Right lobe of liver (tissue), 6 donors: ENCODE measurements around the gene ACOT4. TPM values are rescaled to one million over a fixed set of nuclear protein-coding genes. Genes with fewer than 3 reads are reported as not detected.
"Not testable (repeated sequence)": the region's sequence is repeated elsewhere in the genome, so short reads cannot be mapped to it uniquely, and the experiment has no call there.

Experiments used
- ATAC-seq, 4 donors: fragments of 200-7000 bp; cut with Tn5 transposase; one replicate each; pipeline ENCODE4 v1.9.1; 2020; ENCODE audit warnings: mild to moderate bottlenecking in 4 of 4, moderate library complexity in 4 of 4
- DNase-seq, 3 donors: peaks; one replicate each; pipeline ENCODE4 v3.0.0-alpha.2; 2020
- H3K27ac ChIP-seq, 3 donors: fragments of 200-600 bp; one replicate each; pipeline ENCODE4 v1.8.0; 2022
- H3K27me3 ChIP-seq, 2 donors: fragments of 200-600 bp; one replicate each; pipeline ENCODE4 v1.8.0; 2022
- H3K36me3 ChIP-seq, 4 donors: fragments of 200-600 bp; sonication (generic) in 1 of 4; one replicate each; pipeline versions ENCODE4 v1.5.1 to v1.8.0; 2017 to 2022; ENCODE audit warnings: control low read depth in 1 of 4
- H3K4me1 ChIP-seq, 4 donors: fragments of 200-600 bp; sonication (generic) in 1 of 4; one replicate each; pipeline versions ENCODE4 v1.5.1 to v1.8.0; 2017 to 2022; ENCODE audit warnings: control low read depth in 1 of 4
- H3K4me3 ChIP-seq, 3 donors: fragments of 200-600 bp; one replicate each; pipeline ENCODE4 v1.8.0; 2022
- H3K9me3 ChIP-seq, 4 donors: fragments of 200-600 bp; sonication (generic) in 1 of 4; one replicate each; pipeline versions ENCODE4 v1.5.1 to v1.8.0; 2017 to 2022; ENCODE audit warnings: control low read depth in 1 of 4
- CTCF ChIP-seq, 4 donors: fragments of 200-600 bp in 3 of 4; fragments of 450-650 bp in 1 of 4; IDR thresholded peaks; one replicate each; pipeline versions ENCODE4 v1.5.1 to v1.8.0; 2016 to 2022; ENCODE audit warnings: antibody characterized with exemption in 4 of 4, mild to moderate bottlenecking in 2 of 4
- POLR2A ChIP-seq: fragments of 450-650 bp; IDR thresholded peaks from one replicate; pipeline ENCODE4 v1.6.1; 2017; ENCODE audit warnings: antibody characterized with exemption, mild to moderate bottlenecking
- WGBS: methylation state at CpG from one replicate; pipeline ENCODE4 v1.1.6; 2018; ENCODE audit warnings: low coverage, low lambda C conversion rate; ENCODE audit not compliant: insufficient coverage; ENCODE audit errors: missing lambda C conversion rate; 5-methylcytosine and 5-hydroxymethylcytosine counted together
- intact Hi-C, 2 donors: fragments of 100-400 bp; cut with DNase I; formaldehyde crosslinking; loops; one replicate each; pipeline versions ENCODE4 v1.11.2 to v1.14.1; 2022
- long read RNA-seq: library from polyadenylated mRNA; unstranded; transcript quantifications from one replicate; pipeline ENCODE4 v2.0.0, GENCODE V29; 2019
- total RNA-seq, 6 experiments: library from RNA; depleted of rRNA in 2 of 6; stranded (reverse); fragments of >200 nt in 2 of 6; fragmentation: NEBNext Ultra II Directional in 3 of 6; extraction: Animal tissue kit (Norgen Biotek cat#: 25700) in 3 of 6; gene quantifications; one replicate each; pipeline versions ENCODE4 v1.1.0 to v1.2.4, GENCODE V29; 2016 to 2023
- donor health status: DM: no; HTN: yes; CAD: no.
- donor health status: DM: no; HTN: no; CAD: no.
- donor health status: DM: no; HTN: no; CAD: no.
- donor health status: DM: no; HTN: yes; CAD: no.
- donor health status: DM: no; HTN: yes; CAD: no.

Gene ACOT4, protein sequence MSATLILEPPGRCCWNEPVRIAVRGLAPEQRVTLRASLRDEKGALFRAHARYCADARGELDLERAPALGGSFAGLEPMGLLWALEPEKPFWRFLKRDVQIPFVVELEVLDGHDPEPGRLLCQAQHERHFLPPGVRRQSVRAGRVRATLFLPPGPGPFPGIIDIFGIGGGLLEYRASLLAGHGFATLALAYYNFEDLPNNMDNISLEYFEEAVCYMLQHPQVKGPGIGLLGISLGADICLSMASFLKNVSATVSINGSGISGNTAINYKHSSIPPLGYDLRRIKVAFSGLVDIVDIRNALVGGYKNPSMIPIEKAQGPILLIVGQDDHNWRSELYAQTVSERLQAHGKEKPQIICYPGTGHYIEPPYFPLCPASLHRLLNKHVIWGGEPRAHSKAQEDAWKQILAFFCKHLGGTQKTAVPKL
- total RNA-seq: 10 to 100 TPM in 3 of 6 experiments, 1 to 10 TPM in 3; 6.2 to 14.4 (median 9.3) TPM
- long read RNA-seq, partial matches to known transcripts: 0 of 5 reads
- long read RNA-seq, other reads (novel, unspliced or antisense): 1 of 5 reads

GRCh38 chr14:73591690-73592449 is at the start of gene ACOT4:
TSS of gene ACOT4 (plus strand) at chr14:73591873. CDS start at chr14:73591960, 87 bp downstream.
- Histone ChIP-seq H3K36me3 (peaks cover 0 to 12% (median 0%) of the 10 kb centered on the region in 4 donors), H3K4me1 (peaks cover 0 to 4% (median 0%) of the 10 kb centered on the region in 4 donors), H3K27me3 (no peaks in the 10 kb centered on the region), H3K4me3 (peak within 1 kb of the TSS; percentile 53 to 76 (median 76)), H3K9me3 (no peaks in the 10 kb centered on the region), H3K27ac (peak within 1 kb of the TSS; percentile 47 to 92 (median 85))
- WGBS: 0% methylated on average over 21 of the region's 89 CpGs
- peak; percentile 81 for TF ChIP-seq POLR2A
- TF ChIP-seq CTCF (IDR thresholded peaks at IDR 0.05): peak in 3 of 4 donors; percentile 13 to 59 (median 18)
- ATAC-seq (peak; percentile 90 to 93 (median 91)), DNase-seq (peak; percentile 64 to 79 (median 74))
- intact Hi-C loops: no loop called here

DNA sequence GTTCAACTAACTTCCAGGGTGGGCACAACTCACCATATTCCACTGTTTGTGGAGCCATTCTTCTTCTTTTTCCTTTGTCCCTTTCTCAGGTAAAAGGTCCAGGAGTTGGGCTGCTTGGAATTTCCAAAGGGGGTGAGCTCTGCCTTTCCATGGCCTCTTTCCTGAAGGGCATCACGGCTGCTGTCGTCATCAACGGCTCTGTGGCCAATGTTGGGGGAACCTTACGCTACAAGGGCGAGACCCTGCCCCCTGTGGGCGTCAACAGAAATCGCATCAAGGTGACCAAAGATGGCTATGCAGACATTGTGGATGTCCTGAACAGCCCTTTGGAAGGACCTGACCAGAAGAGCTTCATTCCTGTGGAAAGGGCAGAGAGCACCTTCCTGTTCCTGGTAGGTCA is 48.7 kb upstream of the ACOT4 start:
- H3K4me3 ChIP-seq, DNase-seq, H3K27ac ChIP-seq, H3K27me3 ChIP-seq, H3K36me3 ChIP-seq, H3K9me3 ChIP-seq, ATAC-seq, intact Hi-C loops: not testable (repeated sequence)
- no CpG with 5 or more reads among the region's 7 CpGs for WGBS
- H3K4me1 ChIP-seq: peaks cover 0 to 31% (median 0%) of the 10 kb centered on the region in 4 donors

DNA sequence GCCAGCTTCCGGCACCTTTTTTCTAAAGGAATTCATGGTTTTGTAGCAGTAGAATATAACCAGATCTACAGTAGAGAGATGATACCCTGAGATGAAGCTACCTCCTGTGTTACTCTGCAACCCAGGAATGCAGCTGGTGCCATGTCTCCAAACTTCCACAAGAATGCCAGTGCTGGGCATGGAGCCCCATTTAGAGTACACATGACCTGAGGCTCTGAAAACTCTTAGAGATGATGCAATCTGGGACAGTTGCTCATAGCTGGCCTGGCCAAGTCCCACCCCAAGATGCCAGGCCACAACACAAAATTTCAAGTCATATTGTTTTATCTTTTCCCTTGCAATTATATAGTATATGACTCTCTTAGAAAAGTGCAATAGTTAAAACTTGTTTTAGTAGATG is 46.3 kb upstream of the ACOT4 start:
- H3K27me3 ChIP-seq, intact Hi-C loops, H3K9me3 ChIP-seq, H3K36me3 ChIP-seq, DNase-seq, H3K4me3 ChIP-seq: not testable (repeated sequence)
- WGBS: no CpG with 5 or more reads among the region's 1 CpG
- ATAC-seq: peak; percentile 73 to 93 (median 74)
- peak overlapping the region in 2 of 3 donors; percentile 21 to 69 for H3K27ac ChIP-seq
- peaks cover 0 to 32% (median 0%) of the 10 kb centered on the region in 4 donors for H3K4me1 ChIP-seq

DNA sequence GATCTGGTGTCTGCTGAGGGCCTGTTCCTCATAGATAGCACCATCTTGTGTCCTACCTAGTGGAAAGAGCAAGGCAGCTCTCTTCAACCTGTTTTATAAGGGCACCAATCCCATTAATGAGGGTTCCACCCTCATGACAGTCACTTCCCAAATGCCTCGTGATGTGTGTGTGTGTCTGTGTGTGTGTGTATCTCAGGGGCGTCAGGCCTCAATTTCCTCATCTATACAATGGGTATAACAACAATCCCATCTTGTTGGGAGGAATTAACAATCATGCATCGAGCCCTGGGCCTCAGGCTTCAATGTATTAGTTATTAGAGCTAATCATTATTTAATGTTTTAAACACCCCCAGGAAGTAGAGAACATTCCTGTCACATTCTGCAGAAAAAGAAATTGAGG is 42.6 kb upstream of the ACOT4 start:
- no CpG with 5 or more reads among the region's 3 CpGs for WGBS

DNA sequence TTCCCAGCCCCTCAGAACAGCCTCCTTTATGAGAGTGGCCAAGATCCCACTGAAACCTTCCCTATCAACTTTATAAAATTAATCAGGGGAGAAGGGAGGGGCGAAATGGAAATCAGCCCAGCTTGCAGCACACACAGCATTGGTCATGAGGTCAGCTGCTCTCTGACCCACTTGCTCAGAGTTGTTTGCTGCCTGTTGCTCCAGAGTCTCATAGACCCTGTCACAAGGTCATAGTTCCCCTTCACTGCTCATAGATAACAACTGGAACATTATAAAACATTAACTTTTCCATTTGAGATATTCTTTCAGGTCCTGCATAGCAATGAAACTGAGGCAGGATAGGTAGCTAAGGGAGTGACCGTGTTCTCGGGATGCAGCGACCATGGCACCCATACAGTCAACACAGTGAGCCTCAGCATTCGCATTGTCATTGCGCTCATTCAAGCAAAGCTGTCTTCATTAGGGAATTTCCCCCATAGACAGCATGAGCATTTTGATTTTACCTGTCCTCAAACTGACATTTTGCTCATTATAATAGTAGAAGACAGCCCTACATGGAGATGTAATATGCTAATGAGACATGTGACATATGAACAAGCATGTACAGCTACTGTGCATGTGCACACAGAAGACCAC is 41.7 kb upstream of the ACOT4 start:
- H3K36me3 ChIP-seq, H3K9me3 ChIP-seq, intact Hi-C loops, H3K27me3 ChIP-seq, H3K4me3 ChIP-seq: not testable (repeated sequence)
- H3K4me1 ChIP-seq: peaks cover 0 to 23% (median 0%) of the 10 kb centered on the region in 4 donors
- H3K27ac ChIP-seq: peak overlapping the region in 2 of 3 donors; percentile 60 to 72
- DNase-seq: peak in 1 of 3 donors; percentile 72
- 32% methylated on average over 3 of the region's 6 CpGs for WGBS
- peak; percentile 84 to 96 (median 90) for ATAC-seq

More for the DNA sequence above, 42.6 kb upstream of the ACOT4 start:
- H3K36me3 ChIP-seq, H3K27me3 ChIP-seq, H3K4me3 ChIP-seq, ATAC-seq, DNase-seq, H3K9me3 ChIP-seq, intact Hi-C loops: not testable (repeated sequence)
- peaks cover 0 to 29% (median 0%) of the 10 kb centered on the region in 4 donors for H3K4me1 ChIP-seq
- H3K27ac ChIP-seq: peak overlapping the region in 1 of 3 donors; percentile 60

- Histone ChIP-seq H3K36me3 (no peaks in the 10 kb centered on the region), H3K4me1 (peaks cover 0 to 4% (median 0%) of the 10 kb centered on the region in 4 donors), H3K9me3 (no peaks in the 10 kb centered on the region), H3K27ac (no peak overlapping the region), H3K4me3 (no peak overlapping the region), H3K27me3 (no peaks in the 10 kb centered on the region)
- 94% methylated on average over 2 of the region's 4 CpGs for WGBS
- ATAC-seq (no peak), DNase-seq (peak in 1 of 3 donors; percentile 18)
- TF ChIP-seq CTCF (IDR thresholded peaks at IDR 0.05) (no peak), POLR2A (no peak)
- intact Hi-C loops: no loop called here
These were observed 37.8 kb upstream of the ACOT4 start for GRCh38 chr14:73553845-73554244.

DNA sequence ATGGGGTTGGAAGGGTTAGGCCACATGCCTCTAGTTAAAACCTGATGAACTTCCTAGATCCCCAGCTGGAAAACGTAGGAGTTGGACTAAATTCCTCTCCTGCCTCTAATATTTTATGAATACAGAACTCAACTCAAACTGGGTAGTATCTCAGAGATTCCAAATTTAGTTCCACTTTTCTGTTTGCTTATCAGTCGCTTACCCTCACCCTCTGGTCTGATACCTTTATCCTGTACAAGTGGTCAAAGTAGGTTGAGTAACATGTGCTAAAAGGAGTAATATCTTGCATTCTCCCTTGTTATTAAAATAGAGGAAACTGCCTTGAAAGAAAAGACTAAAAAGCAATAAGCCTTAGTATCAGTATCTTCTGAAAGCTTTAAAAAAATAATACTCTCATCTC is 34.5 kb upstream of the ACOT4 start:
- H3K4me1 ChIP-seq, H3K9me3 ChIP-seq, H3K4me3 ChIP-seq, H3K27me3 ChIP-seq, H3K36me3 ChIP-seq, intact Hi-C loops: not testable (repeated sequence)
- no CpG with 5 or more reads among the region's 2 CpGs for WGBS
- ATAC-seq: peak in 2 of 4 donors; percentile 82 to 84
- peak overlapping the region in 1 of 3 donors; percentile 49 for H3K27ac ChIP-seq
- DNase-seq: peak in 1 of 3 donors; percentile 7

GRCh38 chr14:73558238-73558637 is 33.4 kb upstream of the ACOT4 start:
- ATAC-seq (peak in 1 of 4 donors; percentile 20), DNase-seq (peak in 1 of 3 donors; percentile 1)
- H3K27me3 ChIP-seq, H3K4me1 ChIP-seq, H3K9me3 ChIP-seq, H3K27ac ChIP-seq, intact Hi-C loops, H3K36me3 ChIP-seq, H3K4me3 ChIP-seq: not testable (repeated sequence)
- no CpG with 5 or more reads among the region's 2 CpGs for WGBS
